ENCODE data around the gene SDK2. TPM values are rescaled to one million over a fixed set of nuclear protein-coding genes. Genes with fewer than 3 reads are reported as not detected.

The SDK2 gene
- total RNA-seq, 1 donor, result under 0.01 TPM

DNA sequence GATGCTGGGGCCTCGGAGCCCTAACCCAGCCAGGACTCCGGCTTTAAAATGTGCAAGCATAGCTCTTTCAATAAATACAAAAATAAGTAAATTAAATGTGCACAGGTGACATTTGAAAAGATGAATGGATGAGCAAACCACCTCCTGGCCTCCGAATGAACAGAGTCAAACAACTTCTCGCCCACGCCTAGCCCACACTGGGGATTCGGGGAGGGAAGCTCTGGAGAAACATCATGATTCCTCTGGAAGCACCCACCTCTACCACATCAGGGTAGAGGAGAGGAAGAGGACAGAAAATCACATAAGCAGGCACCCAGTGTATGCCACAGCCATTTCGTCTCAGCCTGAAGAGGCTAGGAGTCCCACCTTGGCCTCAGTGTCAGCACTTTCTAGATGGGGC, 105.8 kb downstream of the SDK2 start:
- no peak overlapping the region for H3K27ac ChIP-seq (ENCODE audit: low read depth, low read length)
- H4K20me1 ChIP-seq (ENCODE audit: insufficient read depth, low read length), result no peaks in the 10 kb centered on the region
- H3K79me2 ChIP-seq (ENCODE audit: insufficient read depth, low read length), result no peaks in the 10 kb centered on the region
- no peaks in the 10 kb centered on the region for H3K9me3 ChIP-seq (ENCODE audit: low read depth, low read length)
- TF ChIP-seq, protein P1, sequence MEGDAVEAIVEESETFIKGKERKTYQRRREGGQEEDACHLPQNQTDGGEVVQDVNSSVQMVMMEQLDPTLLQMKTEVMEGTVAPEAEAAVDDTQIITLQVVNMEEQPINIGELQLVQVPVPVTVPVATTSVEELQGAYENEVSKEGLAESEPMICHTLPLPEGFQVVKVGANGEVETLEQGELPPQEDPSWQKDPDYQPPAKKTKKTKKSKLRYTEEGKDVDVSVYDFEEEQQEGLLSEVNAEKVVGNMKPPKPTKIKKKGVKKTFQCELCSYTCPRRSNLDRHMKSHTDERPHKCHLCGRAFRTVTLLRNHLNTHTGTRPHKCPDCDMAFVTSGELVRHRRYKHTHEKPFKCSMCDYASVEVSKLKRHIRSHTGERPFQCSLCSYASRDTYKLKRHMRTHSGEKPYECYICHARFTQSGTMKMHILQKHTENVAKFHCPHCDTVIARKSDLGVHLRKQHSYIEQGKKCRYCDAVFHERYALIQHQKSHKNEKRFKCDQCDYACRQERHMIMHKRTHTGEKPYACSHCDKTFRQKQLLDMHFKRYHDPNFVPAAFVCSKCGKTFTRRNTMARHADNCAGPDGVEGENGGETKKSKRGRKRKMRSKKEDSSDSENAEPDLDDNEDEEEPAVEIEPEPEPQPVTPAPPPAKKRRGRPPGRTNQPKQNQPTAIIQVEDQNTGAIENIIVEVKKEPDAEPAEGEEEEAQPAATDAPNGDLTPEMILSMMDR (IDR thresholded peaks at IDR 0.05; ENCODE audit: extremely low read depth, low read depth, low read length), result no peak
- no peaks in the 10 kb centered on the region for H3K27me3 ChIP-seq (ENCODE audit: insufficient read depth, low read length)
- no peaks in the 10 kb centered on the region for H3K4me1 ChIP-seq (ENCODE audit: insufficient read depth, low read length)
- no peak overlapping the region for H3K4me3 ChIP-seq (ENCODE audit: insufficient read depth, low read length)
- no peak overlapping the region for H3K4me2 ChIP-seq (ENCODE audit: insufficient read depth, low read length)
- no peaks in the 10 kb centered on the region for H3K36me3 ChIP-seq (ENCODE audit: insufficient read depth, low read length)
- DNase-seq (ENCODE audit: insufficient read length, low spot score, missing footprints), result peak; percentile 82
- H2AFZ ChIP-seq (ENCODE audit: low read length), result no peak overlapping the region

DNA sequence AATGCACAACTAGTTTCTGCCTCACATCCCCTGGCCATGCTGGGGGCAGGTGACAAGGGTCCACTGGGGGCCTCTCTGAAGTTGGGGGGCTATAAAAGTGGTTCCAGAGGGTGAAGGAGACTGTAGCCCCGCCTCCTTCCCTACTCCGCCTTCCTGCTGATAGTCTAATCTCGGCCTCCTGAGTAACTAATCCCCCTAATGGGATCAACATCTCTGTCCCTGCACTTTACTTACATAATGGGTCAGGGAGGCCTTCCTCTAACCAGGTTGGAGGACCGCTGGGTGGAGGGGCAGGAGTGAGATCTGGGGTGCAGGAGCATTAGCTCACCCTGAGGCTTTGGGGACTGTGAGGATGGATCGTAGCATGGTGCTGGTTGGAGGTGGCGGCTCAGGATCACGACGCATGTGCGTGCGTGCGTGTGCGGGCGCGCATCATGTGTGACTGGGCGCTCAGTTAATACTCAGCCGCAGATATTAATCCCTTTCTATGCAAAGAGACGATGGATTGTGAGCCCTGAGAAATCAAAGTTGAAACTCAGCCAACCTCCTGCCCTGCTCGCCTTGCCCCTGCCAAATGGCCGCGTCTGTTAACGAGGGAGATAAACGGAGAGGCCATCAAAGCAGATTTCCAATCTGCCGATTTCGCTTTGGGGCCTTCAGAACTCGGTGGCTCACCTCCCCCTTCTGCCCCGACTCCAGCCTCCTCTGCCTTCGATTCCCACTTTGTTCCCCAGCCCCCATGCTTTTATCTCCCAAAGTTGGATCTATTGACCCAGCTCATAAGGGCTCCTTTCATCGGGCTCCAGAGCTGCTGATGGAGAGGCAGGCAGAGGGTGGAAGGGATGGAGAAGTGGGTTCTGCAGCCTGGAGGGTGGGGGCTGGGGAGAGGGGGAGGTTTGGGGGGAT, 107.3 kb downstream of the SDK2 start:
- no peak overlapping the region for H3K27ac ChIP-seq (ENCODE audit: low read depth, low read length)
- H3K27me3 ChIP-seq (ENCODE audit: insufficient read depth, low read length), result no peaks in the 10 kb centered on the region
- H3K79me2 ChIP-seq (ENCODE audit: insufficient read depth, low read length), result no peaks in the 10 kb centered on the region
- no peaks in the 10 kb centered on the region for H4K20me1 ChIP-seq (ENCODE audit: insufficient read depth, low read length)
- H3K36me3 ChIP-seq (ENCODE audit: insufficient read depth, low read length), result no peaks in the 10 kb centered on the region
- no peaks in the 10 kb centered on the region for H3K9me3 ChIP-seq (ENCODE audit: low read depth, low read length)
- no peak overlapping the region for H3K4me2 ChIP-seq (ENCODE audit: insufficient read depth, low read length)
- TF ChIP-seq, protein P1 (IDR thresholded peaks at IDR 0.05; ENCODE audit: extremely low read depth, low read depth, low read length), result no peak
- no peaks in the 10 kb centered on the region for H3K4me1 ChIP-seq (ENCODE audit: insufficient read depth, low read length)
- no peak overlapping the region for H3K4me3 ChIP-seq (ENCODE audit: insufficient read depth, low read length)
- H2AFZ ChIP-seq (ENCODE audit: low read length), result no peak overlapping the region
- peak; percentile 66 for DNase-seq (ENCODE audit: insufficient read length, low spot score, missing footprints)

DNA sequence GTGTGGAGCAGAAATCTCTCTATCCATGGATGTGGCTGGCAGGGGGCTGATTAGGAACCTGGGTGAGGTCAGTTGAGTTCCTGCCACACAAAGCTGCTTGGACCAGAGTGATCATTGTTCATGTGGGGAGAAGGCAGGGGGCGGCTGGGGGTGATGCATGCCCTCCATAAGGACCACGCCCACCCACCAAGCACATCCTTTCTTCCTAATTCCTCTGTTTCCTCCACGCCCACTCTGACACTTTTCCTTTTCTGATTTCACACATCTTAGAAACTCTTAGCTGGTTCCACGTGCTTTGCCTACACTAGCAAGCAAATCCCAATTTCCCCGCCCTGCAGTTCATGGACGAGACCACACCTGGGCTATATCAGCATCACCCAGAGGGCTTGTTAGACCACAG, 108.5 kb downstream of the SDK2 start:
- no peaks in the 10 kb centered on the region for H3K4me1 ChIP-seq (ENCODE audit: insufficient read depth, low read length)
- H3K79me2 ChIP-seq (ENCODE audit: insufficient read depth, low read length), result no peaks in the 10 kb centered on the region
- no peaks in the 10 kb centered on the region for H3K27me3 ChIP-seq (ENCODE audit: insufficient read depth, low read length)
- no peaks in the 10 kb centered on the region for H3K9me3 ChIP-seq (ENCODE audit: low read depth, low read length)
- no peak overlapping the region for H2AFZ ChIP-seq (ENCODE audit: low read length)
- no peak overlapping the region for H3K4me3 ChIP-seq (ENCODE audit: insufficient read depth, low read length)
- H3K4me2 ChIP-seq (ENCODE audit: insufficient read depth, low read length), result no peak overlapping the region
- H3K27ac ChIP-seq (ENCODE audit: low read depth, low read length), result no peak overlapping the region
- TF ChIP-seq, protein P1 (IDR thresholded peaks at IDR 0.05; ENCODE audit: extremely low read depth, low read depth, low read length), result no peak
- no peaks in the 10 kb centered on the region for H3K36me3 ChIP-seq (ENCODE audit: insufficient read depth, low read length)
- no peaks in the 10 kb centered on the region for H4K20me1 ChIP-seq (ENCODE audit: insufficient read depth, low read length)
- DNase-seq (ENCODE audit: insufficient read length, low spot score, missing footprints), result peak; percentile 6

DNA sequence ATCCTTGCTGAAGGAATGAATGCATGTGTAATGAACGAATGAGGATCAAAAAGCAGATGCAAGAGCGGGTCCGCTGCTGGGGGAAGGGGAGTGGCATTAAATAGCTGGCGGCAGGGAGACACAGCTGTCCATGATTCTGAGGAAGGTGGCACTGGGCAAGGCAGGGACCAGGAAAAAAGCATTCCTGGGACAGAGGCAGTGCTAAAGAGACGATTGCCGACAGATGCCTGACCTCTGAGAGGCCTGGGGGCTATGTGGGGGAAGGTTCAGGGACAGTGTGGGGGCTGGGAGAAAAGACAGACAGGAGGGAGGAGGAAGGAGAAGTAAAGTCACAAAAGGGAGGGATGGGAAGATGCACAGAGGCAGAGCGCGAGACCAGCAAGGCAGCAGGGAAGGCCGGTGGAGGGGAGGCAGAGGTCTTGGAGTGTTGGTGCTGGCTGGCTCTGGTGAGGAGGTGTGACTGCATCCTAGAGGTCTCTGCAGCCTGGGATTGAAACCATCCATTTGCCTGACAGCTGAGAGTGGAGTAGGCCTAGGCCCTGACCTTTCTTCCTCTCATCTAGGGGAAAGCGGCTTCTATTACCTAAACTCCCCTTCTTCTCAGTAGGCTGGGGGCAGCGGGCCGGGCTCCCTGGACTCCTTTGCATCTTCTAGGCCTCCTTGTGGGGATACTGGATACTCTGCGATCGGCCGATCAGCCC, 109.9 kb downstream of the SDK2 start:
- Histone ChIP-seq H3K4me1 (ENCODE audit: insufficient read depth, low read length) (no peaks in the 10 kb centered on the region), H3K4me2 (ENCODE audit: insufficient read depth, low read length) (no peak overlapping the region), H4K20me1 (ENCODE audit: insufficient read depth, low read length) (no peaks in the 10 kb centered on the region), H3K79me2 (ENCODE audit: insufficient read depth, low read length) (no peaks in the 10 kb centered on the region), H3K27ac (ENCODE audit: low read depth, low read length) (no peak overlapping the region), H3K9me3 (ENCODE audit: low read depth, low read length) (no peaks in the 10 kb centered on the region), H3K27me3 (ENCODE audit: insufficient read depth, low read length) (no peaks in the 10 kb centered on the region), H3K36me3 (ENCODE audit: insufficient read depth, low read length) (no peaks in the 10 kb centered on the region), H2AFZ (ENCODE audit: low read length) (no peak overlapping the region), H3K4me3 (ENCODE audit: insufficient read depth, low read length) (no peak overlapping the region)
- peak; percentile 78 for DNase-seq (ENCODE audit: insufficient read length, low spot score, missing footprints)
- TF ChIP-seq, protein P1 (IDR thresholded peaks at IDR 0.05; ENCODE audit: extremely low read depth, low read depth, low read length), result no peak
